DMS53 treated with DMSO at 0.1 percent for 48 hours (cell line): ENCODE measurements around the gene MLIP.
"Not testable (repeated sequence)": the region's sequence is repeated elsewhere in the genome, so short reads cannot be mapped to it uniquely, and the experiment has no call there.

Source experiments
- DNase-seq: peaks from one replicate; lab custom pipeline; 2025; ENCODE audit not compliant: unreplicated experiment; lab: John Stamatoyannopoulos, UW

The MLIP gene

DNA sequence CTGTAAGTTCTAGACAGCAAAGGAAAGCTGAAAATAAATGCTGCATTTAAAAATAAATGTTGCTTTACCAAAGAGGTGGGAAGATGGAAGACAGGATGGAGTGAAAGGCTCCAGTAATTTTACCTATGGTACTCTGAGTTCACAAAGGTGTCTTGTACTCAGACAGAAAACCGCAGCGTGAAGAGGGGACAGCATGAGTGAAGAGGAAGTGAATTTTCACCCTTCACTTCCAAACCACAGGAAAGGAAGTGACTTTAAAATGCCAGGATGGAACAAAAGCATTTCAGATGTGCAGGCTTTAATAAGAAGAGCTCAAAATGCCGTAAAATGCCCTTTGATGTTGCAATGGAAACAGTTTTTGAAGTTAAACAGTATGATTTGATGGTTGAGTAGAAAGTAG, 105.8 kb downstream of the MLIP start:
- DNase-seq: no peak

- DNase-seq: no peak
Observed at GRCh38 chr6:54222217-54222616, 111.0 kb downstream of the MLIP start.

GRCh38 chr6:54232703-54233102, 121.5 kb downstream of the MLIP start:
- no peak for DNase-seq

- DNase-seq: no peak
Observed at GRCh38 chr6:54234539-54234938, 123.3 kb downstream of the MLIP start.

DNA sequence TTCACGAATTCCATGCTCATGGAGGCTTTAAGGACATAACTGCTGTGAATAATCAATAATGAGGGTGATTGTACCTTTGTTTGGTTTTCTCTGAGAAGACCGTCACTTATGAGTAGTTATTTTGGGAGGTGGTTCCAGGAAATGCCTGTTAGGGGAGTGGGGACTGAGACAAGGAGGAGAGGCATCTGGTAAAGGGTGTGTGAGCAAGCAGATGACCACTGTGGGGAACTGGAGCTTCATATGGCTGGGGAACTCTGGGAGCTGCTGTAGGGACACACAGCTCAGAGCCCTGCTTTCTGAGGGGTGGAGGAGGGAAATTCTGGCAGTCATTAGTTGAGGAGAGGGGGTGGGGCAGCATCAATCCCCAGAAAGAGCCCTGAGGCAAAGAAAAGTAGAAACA, 125.7 kb downstream of the MLIP start:
- DNase-seq: no peak

GRCh38 chr6:54238396-54238795, 127.2 kb downstream of the MLIP start:
- DNase-seq: no peak

GRCh38 chr6:54243699-54244098, 132.5 kb downstream of the MLIP start:
- no peak for DNase-seq

- DNase-seq: peak; percentile 13
Observed at GRCh38 chr6:54244430-54244829, 133.2 kb downstream of the MLIP start.

GRCh38 chr6:54245265-54245664, 134.0 kb downstream of the MLIP start:
- DNase-seq: no peak

GRCh38 chr6:54248319-54248718, 137.1 kb downstream of the MLIP start:
- no peak for DNase-seq

DNA sequence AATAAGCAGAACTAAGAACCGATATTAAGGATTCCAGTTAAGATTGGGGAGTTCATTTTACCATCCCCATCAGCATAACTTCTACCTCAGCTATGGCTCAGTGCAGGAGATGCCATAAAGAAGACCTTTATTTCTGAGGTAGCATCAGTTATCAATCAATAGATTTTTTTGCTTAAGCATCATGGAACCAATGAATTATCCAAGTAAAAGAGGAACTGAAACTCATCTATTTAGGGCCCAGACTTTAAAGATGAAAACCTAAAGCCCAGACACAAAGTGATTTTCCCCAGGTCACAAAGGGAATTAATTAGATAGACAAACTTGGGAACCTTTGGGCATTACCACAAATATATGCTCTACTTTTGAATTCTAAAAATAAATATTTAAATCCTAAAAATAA, 137.8 kb downstream of the MLIP start:
- DNase-seq: no peak

GRCh38 chr6:54249812-54250211, 138.6 kb downstream of the MLIP start:
- not testable (repeated sequence) for DNase-seq

GRCh38 chr6:54252496-54252895, 141.3 kb downstream of the MLIP start:
- no peak for DNase-seq

- no peak for DNase-seq
Observed at GRCh38 chr6:54252916-54253315, 141.7 kb downstream of the MLIP start.

GRCh38 chr6:54254886-54255285, 143.6 kb downstream of the MLIP start:
- DNase-seq: no peak

DNA sequence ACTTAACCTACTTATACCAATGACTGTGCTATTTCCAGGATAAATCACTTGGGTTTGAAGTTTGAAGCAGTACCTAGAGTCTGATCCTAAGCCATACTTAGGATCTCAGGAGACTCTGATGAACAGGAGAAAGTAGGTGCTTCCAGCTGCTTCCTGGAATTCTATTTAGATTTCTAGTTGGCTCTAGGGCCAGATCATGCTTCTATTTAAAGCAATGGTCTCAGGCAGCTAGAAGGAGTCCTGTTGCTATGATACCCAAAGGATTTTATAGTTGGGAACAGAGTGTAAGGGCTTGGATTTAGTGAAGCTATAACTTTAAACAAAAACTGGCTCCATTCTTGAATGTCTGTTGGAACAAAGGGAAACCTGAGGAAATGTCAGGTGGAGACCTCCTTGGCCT, 144.6 kb downstream of the MLIP start:
- no peak for DNase-seq

DNA sequence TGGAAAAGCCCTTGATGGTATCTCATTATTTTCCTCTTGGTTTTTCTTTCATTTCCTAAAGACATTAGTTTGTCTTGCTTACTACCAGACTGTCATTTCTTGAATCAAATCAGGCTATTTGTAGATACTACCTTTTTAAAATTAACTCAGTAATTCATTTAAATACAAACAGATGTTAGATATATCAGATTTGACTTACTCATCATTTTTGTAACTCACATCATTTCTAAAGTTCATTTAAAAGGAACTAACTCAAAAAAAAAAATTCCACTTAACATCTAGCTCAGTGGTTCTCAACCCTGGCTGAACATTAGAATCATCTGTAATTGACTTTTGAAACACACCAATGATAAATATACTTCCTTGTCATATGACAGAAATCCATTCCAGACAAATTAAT, 148.8 kb downstream of the MLIP start:
- no peak for DNase-seq

DNA sequence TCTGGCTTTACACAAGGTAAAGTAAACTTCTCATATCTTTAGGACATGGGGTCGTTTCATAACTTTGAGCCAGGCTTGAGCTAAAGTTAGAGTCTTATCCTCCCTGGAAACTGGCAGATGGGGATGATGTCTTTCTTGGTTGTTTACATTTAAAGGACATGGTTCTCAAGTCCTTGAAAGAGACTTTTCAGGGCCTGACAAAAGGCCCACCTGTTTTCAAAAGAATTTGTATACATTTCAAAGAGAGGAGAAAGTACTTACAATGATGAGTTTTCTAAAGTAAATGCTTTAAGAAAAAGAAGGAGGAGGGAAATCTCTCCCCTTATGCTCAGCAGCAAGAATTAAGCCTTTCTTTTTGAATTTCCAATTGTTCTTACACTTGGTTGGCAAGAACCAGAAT, 151.3 kb downstream of the MLIP start:
- no peak for DNase-seq

GRCh38 chr6:54262971-54263370, 151.7 kb downstream of the MLIP start:
- DNase-seq: no peak

DNA sequence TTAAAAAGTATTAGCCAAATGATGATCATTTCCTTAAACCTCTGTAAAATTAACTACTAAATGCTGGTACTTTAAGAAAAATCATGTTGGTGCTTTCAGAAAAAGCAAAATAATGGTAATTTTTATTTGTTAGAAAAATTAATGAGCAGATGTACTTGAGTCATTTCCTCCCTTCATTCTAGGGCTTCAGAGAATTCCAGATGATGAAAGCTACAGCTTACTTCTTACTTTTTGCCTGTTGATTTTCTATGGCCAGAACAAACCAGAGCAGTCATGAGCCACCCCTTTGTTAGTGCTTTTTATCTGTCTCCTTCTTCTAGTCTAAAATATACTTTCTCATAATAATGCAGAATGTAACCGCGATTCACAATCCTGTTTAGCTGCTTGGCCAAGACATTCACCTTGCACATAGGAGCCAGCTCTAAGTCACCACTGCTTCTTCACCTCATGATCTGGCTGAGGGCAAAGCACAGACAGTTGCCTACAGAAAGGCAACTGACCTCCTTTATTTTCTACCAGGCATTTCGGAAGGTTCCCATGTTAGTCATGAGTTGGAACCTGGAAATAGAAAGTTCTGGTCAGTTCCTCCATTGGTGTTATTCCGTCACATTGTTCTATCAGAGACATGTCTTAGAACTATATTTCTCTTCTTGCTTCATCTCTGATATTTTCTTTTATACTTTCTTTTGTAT, 153.5 kb downstream of the MLIP start:
- DNase-seq: no peak

DNA sequence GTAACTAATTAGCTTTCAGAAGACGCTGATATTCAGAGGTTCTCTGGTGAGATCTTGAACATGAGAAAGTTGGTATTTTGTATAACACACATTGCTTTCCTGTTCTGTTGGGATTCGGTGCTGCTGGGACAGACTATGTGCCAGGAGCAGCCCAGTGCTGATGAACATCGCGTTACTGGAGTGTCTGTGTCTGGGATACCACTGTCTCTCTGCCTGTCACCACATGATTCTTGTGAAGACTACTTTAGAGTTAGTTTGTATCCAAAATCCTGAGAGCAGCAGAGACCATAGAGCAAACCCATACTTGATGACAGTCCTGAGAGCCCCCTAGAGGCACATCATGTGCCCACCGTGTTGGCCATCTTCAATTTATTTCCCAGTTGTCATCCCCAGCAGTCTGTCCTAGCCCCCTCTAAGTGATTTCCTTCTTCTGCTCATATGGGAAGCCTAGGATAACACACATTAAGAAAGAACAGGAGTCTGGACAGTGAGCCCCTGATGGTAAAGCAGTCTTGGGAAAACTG, 155.2 kb downstream of the MLIP start:
- DNase-seq: no peak

DNA sequence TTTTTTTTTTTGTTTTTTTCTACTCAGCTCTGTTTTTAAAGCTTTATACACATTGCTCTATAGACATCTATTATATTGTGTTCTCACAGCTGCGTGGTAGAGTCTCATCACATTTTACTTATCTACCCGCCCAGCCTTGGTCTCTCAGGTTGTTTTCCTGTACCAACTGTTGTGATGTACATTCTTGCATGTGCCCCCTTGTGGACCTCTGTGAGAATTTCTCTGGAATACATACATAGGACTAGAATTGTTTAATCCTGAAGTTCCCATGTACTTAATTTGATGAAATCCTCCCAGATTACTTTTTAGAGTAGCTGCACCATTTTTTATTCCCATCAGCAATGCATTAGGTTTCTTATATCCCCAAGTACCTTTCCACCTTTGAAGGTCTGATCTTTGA, 156.6 kb downstream of the MLIP start:
- DNase-seq: peak; percentile 57

GRCh38 chr6:54273214-54273820, 162.1 kb downstream of the MLIP start:
- no peak for DNase-seq
